Measurements from ENCODE around the gene CACNA1C.

CACNA1C gene

DNA sequence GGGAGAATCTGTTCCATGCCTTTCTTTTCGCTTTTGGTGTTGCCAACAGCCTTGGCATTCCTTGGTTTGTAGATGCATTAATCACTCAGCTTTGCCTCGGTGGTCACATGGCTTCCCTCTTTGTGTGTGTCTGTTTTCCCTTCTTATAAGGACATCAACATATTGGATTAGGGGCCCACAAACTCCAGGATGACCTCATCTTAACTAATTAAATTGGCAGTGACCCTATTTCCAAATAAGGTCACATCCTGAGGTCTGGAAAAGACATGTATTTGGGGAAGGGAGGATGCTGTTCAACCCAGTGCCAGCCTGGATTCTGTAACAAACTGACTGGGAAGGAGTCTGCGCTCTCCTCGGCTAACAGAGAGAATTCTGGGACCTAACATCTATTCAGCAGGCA, 376.2 kb downstream of the CACNA1C start:
- no peaks in the 10 kb centered on the region for H3K9me3 Mint-ChIP-seq (ENCODE audit: low read depth)
- H3K27me3 Mint-ChIP-seq, result peaks cover under 1% of the 10 kb centered on the region
- no peaks in the 10 kb centered on the region for H3K36me3 Mint-ChIP-seq
- no peaks in the 10 kb centered on the region for H3K4me1 Mint-ChIP-seq (ENCODE audit: low read depth)
- H3K4me3 Mint-ChIP-seq, result no peak overlapping the region
- H3K27ac Mint-ChIP-seq, result no peak overlapping the region

DNA sequence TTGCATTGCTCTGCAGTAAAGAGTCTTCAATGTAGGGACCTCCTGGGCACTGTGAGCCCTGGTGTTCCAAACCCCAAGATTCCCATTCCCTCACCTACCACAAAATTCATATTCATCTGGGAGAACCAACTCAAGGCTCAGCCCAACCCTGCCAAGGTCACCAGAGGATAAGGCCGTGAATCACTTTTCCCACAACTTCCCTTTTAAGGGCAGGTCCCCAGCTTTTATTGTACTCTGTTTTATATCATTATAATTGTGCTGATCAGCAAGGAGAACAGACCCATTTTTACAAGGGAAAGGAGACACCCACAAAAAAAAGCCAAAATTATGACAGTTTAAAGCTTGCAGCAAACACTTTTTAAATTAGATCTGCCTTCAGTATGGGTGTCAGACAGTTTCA, 379.0 kb downstream of the CACNA1C start:
- Mint-ChIP-seq H3K36me3 (no peaks in the 10 kb centered on the region), H3K4me3 (no peak overlapping the region), H3K27me3 (peaks cover 2% of the 10 kb centered on the region), H3K9me3 (ENCODE audit: low read depth) (no peaks in the 10 kb centered on the region), H3K27ac (no peak overlapping the region), H3K4me1 (ENCODE audit: low read depth) (no peaks in the 10 kb centered on the region)

DNA sequence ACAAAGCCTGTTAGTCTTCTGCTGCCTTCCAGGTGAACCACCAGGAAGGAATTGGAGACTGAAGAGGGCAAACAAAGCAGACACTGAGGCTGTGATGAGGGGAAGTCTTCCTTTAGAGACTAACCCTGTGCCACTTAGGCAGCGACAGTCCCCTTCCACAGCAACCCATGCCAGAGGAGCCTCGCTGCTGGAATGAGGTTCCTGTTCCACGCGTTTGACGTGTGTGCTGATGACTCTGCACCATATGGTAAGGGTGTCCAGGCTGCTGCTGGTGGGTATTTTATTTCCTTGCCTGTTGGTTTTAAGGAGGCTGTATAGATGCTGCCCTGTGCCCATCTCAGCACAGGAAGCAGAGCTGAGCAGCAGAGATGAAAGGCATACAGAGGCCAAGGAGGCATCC, 380.1 kb downstream of the CACNA1C start:
- Mint-ChIP-seq H3K27me3 (peaks cover 2% of the 10 kb centered on the region), H3K9me3 (ENCODE audit: low read depth) (peaks cover 4% of the 10 kb centered on the region), H3K36me3 (no peaks in the 10 kb centered on the region), H3K4me3 (no peak overlapping the region), H3K4me1 (ENCODE audit: low read depth) (no peaks in the 10 kb centered on the region), H3K27ac (no peak overlapping the region)

DNA sequence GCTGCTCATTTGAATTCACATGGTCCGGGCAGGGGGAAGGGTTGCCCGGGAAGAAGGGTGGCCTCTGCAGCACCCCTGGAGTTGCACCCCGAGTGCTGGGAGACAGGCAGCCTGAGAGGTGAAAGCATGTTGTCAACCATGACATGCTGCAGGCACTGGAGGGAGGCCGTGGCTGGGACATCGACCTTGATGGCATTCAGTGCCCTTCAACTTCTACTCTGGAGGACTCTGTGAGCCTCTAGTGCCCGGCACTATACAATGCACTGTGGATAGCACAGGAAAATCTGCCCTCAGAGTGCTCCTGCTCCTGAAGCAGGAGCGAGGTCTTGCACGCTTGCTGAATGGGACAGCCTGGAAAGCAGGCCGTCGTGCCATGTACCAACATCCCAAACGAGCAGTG, 382.7 kb downstream of the CACNA1C start:
- H3K27ac Mint-ChIP-seq, result no peak overlapping the region
- H3K27me3 Mint-ChIP-seq, result peaks cover 8% of the 10 kb centered on the region
- peaks cover 4% of the 10 kb centered on the region for H3K9me3 Mint-ChIP-seq (ENCODE audit: low read depth)
- H3K4me3 Mint-ChIP-seq, result no peak overlapping the region
- no peaks in the 10 kb centered on the region for H3K36me3 Mint-ChIP-seq
- H3K4me1 Mint-ChIP-seq (ENCODE audit: low read depth), result no peaks in the 10 kb centered on the region

DNA sequence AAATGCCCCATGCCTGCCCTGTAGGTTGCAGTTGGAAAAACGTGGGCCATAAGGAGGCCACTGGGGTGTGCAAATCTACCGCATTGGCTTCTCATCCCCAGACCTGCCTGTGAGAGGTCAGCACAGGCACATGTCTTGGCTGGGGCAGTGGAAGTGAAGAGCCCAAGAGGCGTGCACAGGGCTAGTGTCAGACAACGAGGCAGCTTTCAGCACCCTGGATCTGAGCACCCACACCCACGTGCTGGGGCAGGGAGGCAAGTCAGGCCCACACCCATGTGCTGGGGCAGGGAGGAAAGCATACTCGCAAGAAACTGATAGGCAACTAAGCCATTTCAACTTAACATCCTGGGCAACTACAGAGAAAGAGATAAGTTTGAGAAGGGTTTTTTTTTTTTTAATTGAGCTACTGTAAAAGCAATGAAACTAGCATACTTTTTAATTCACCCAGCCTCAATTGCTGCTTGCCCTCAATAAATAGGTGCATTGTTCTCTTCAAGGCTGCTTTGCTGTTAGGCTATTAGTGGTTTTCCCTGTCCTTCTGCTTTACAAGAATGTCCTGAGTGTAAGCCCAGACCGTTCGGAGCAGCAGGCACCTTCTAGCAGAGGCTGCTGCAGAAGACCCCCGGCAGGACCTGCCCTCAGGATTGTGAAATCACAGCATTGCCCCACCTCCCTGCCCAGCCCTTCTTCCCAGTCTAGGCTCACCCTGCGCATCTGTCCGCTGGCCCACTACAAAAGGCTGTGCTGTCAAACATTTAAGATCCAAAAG, 386.7 kb downstream of the CACNA1C start:
- Mint-ChIP-seq H3K4me1 (ENCODE audit: low read depth) (no peaks in the 10 kb centered on the region), H3K9me3 (ENCODE audit: low read depth) (peaks cover 4% of the 10 kb centered on the region), H3K27ac (no peak overlapping the region), H3K36me3 (no peaks in the 10 kb centered on the region), H3K4me3 (no peak overlapping the region), H3K27me3 (peaks cover 9% of the 10 kb centered on the region)

DNA sequence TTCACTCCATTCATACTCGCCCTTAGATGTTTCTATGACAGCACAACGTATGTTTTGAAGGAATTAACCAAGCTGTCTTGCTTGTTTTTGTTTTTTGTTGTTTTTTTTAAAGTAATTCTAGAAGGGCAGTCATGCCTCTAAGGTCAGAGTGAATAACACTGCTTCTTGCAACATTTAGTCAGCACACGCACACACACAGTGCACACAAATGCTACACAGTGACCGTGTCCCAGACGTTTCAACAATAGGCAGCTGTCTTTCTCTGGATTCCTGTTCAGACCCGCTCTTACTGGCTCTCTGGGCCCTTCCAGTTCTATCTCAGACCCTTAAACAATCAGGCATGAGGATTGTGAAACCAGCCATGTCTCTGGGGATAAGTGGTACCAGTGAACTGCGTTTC, 391.0 kb downstream of the CACNA1C start:
- no peaks in the 10 kb centered on the region for H3K9me3 Mint-ChIP-seq (ENCODE audit: low read depth)
- no peaks in the 10 kb centered on the region for H3K36me3 Mint-ChIP-seq

DNA sequence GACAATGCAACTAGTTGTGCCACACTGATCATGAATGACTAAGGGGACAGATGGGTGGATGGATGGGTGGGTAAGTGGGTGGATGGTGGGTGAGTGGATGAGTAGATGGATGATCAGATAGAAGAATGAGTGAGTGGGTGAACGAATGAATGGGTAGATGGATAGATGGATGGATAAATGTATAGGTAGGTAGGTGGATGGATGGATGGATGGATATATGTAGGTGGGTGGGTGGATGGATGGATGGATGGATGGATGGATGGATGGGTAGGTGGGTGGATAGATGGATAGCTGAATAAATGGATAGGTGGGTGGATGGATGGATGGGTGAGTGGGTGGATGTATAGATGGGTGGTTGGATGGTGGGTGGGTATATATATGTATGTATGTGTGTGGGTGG, 393.2 kb downstream of the CACNA1C start:
- no peaks in the 10 kb centered on the region for H3K4me1 Mint-ChIP-seq (ENCODE audit: low read depth)
- no peaks in the 10 kb centered on the region for H3K9me3 Mint-ChIP-seq (ENCODE audit: low read depth)
- H3K36me3 Mint-ChIP-seq, result no peaks in the 10 kb centered on the region

More for the DNA sequence above, 391.0 kb downstream of the CACNA1C start:
- no peaks in the 10 kb centered on the region for H3K4me1 Mint-ChIP-seq (ENCODE audit: low read depth)
- peaks cover 8% of the 10 kb centered on the region for H3K27me3 Mint-ChIP-seq
- no peak overlapping the region for H3K4me3 Mint-ChIP-seq
- H3K27ac Mint-ChIP-seq, result no peak overlapping the region

DNA sequence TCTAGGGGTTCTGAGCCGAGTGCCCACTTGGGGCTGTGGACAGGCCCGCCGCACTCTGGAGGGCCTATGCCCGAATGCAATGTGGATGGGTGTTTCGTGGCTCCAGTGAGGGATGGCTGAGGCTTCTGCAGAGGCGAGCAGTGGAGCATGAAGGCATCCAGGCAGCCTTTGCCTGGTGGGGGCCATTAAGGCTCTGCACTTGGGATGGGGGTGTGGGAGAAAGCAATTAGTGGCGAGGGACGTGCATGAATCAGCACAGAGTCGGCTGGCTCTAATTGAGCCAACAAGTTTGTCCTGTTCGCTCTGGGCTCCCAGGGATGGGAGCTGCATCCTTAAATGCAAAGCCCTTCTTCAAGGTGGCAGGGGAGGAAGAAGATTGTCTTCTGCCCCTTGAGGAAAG, 395.1 kb downstream of the CACNA1C start:
- Mint-ChIP-seq H3K36me3 (no peaks in the 10 kb centered on the region), H3K9me3 (ENCODE audit: low read depth) (no peaks in the 10 kb centered on the region), H3K4me1 (ENCODE audit: low read depth) (no peaks in the 10 kb centered on the region), H3K27me3 (no peaks in the 10 kb centered on the region), H3K27ac (no peak overlapping the region), H3K4me3 (no peak overlapping the region)

More for the DNA sequence above, 393.2 kb downstream of the CACNA1C start:
- Mint-ChIP-seq H3K27me3 (peaks cover 1% of the 10 kb centered on the region), H3K4me3 (no peak overlapping the region), H3K27ac (no peak overlapping the region)

DNA sequence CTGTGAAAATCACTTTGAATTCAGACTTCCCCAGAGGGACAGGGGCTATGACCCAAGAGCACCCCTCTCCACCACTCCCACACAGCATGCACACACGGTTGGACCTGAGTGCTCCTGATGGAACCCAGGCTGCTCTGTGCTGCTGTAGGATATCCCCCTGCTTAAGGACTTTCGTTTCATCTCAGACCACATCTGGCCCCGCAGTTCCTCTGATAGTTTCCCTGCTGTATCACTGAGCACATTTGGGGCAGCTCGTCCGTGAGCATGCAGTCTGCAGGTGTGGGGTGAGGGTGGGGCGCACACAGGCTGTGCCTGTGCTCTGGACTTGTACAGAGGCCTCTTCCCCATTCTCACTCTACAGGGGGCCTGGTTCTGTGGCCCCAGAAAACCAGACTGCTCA, 396.8 kb downstream of the CACNA1C start:
- Mint-ChIP-seq H3K4me1 (ENCODE audit: low read depth) (no peaks in the 10 kb centered on the region), H3K36me3 (no peaks in the 10 kb centered on the region), H3K27ac (no peak overlapping the region), H3K9me3 (ENCODE audit: low read depth) (no peaks in the 10 kb centered on the region), H3K27me3 (no peaks in the 10 kb centered on the region), H3K4me3 (no peak overlapping the region)

DNA sequence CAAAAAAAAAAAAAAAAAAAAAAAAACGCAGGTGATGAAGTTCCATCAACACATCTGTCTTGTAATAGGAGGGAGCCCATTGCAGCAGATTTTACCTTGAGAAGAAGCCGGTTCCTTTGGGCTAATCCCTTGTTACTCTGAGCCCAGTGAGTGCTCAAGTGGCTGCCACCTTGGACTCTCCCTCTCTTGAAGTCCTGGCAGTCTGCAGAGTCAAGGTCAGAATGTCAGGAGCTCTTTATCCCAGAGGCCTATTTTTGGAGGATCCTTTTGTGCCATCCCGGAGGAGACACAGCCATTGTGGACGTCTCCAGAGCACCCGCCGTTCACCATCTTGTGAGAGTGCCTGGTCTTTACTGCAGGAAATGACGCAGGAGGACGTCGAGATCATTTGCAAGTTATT, 397.8 kb downstream of the CACNA1C start:
- H3K4me1 Mint-ChIP-seq (ENCODE audit: low read depth), result no peaks in the 10 kb centered on the region
- no peaks in the 10 kb centered on the region for H3K9me3 Mint-ChIP-seq (ENCODE audit: low read depth)
- H3K36me3 Mint-ChIP-seq, result no peaks in the 10 kb centered on the region
- no peak overlapping the region for H3K4me3 Mint-ChIP-seq
- H3K27ac Mint-ChIP-seq, result no peak overlapping the region
- no peaks in the 10 kb centered on the region for H3K27me3 Mint-ChIP-seq

DNA sequence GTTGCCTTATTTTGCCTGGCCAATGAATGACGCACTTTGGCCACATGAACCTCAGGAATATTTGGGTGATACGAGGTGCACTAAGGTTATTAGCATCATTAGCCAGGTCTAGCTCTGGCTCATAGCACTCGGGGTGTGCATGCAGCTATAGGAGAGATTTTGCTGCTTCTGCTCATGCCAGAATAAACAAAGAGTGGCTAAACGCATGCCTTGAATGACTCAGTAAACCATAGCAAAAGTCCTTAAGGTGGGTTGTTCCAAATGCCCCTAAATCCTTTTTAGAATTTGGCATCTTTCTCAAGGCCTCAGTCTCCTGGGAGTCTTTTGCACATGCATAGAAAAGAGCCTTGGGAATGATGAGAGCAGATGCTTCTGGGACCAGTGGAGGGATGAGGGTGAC, 398.2 kb downstream of the CACNA1C start:
- Mint-ChIP-seq H3K36me3 (no peaks in the 10 kb centered on the region), H3K9me3 (ENCODE audit: low read depth) (no peaks in the 10 kb centered on the region), H3K27me3 (no peaks in the 10 kb centered on the region), H3K4me1 (ENCODE audit: low read depth) (no peaks in the 10 kb centered on the region), H3K27ac (no peak overlapping the region), H3K4me3 (no peak overlapping the region)

DNA sequence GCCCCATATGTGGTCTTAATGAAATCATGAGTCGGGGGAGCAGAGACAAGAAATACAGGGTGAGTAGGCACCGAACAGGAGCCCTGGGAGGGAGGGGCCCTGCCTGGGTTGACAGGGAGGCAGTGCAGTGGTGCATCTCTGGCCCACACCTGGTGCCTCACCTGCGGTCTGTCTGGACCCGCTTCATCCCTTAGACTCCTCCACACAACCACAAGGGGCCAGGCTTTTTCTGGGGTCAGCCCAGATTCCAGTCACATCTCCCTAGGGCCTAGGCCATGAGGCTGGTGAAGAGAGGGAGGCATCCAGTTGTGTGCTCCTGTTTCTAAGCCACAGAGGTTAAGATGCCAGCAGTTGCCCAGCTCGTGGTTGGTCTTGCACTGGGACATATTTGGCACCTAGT, 398.7 kb downstream of the CACNA1C start:
- Mint-ChIP-seq H3K4me1 (ENCODE audit: low read depth) (no peaks in the 10 kb centered on the region), H3K27ac (no peak overlapping the region), H3K4me3 (no peak overlapping the region), H3K9me3 (ENCODE audit: low read depth) (no peaks in the 10 kb centered on the region), H3K36me3 (no peaks in the 10 kb centered on the region), H3K27me3 (no peaks in the 10 kb centered on the region)

DNA sequence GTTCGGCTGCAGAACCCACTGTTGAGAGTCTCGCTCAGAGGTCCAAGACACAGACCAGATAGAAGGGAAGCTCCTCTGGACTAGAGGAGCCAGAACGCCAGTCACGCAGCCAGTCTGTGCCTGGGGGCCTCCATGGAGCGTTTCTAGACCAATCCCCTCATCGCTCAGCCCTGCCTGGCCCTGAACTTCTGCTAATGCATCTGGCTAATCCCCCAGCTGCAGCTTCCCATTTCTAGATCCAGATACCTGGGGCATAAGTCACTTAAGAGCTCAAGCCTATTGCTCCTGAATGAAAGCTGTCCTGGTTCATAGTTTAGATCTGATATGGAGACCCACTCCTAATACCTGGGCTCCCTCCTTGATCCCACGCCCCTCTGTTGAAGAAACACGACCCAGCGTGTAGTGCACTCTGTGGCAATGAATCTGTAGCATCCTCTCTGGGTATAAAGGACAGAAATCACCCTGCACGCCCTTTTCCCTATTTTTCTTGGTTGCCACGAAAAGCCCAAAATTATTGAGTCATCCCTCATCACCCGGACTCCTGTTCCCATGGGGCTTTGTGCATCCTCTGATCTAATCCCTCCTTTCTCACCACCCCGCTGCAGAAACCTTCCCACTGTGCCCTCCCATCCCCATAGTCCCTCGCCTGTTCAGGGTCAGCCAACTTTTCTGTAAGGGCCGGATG, 400.4 kb downstream of the CACNA1C start:
- H3K4me3 Mint-ChIP-seq, result no peak overlapping the region

DNA sequence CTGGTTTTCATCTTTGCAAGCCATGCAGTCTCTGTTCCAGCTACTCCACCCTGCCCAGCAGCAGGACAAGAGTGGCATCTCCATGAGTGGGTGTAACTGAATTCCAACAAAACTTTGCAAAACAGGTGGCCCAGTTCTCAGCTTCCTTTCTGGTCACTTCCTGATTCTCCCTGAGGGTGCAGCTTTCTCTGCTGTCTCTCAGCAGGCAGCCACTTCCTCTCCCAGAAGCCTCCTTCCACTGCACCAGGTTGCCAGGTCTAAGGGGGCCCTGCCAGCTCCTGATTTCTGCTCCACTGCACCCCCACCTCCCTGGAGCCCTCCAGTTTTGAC, 400.9 kb downstream of the CACNA1C start:
- Mint-ChIP-seq H3K9me3 (ENCODE audit: low read depth) (no peaks in the 10 kb centered on the region), H3K36me3 (no peaks in the 10 kb centered on the region), H3K4me1 (ENCODE audit: low read depth) (no peaks in the 10 kb centered on the region), H3K27me3 (no peaks in the 10 kb centered on the region), H3K4me3 (no peak overlapping the region), H3K27ac (no peak overlapping the region)

More for the DNA sequence above, 400.4 kb downstream of the CACNA1C start:
- Mint-ChIP-seq H3K27ac (no peak overlapping the region), H3K36me3 (no peaks in the 10 kb centered on the region), H3K27me3 (no peaks in the 10 kb centered on the region), H3K4me1 (ENCODE audit: low read depth) (no peaks in the 10 kb centered on the region), H3K9me3 (ENCODE audit: low read depth) (no peaks in the 10 kb centered on the region)

DNA sequence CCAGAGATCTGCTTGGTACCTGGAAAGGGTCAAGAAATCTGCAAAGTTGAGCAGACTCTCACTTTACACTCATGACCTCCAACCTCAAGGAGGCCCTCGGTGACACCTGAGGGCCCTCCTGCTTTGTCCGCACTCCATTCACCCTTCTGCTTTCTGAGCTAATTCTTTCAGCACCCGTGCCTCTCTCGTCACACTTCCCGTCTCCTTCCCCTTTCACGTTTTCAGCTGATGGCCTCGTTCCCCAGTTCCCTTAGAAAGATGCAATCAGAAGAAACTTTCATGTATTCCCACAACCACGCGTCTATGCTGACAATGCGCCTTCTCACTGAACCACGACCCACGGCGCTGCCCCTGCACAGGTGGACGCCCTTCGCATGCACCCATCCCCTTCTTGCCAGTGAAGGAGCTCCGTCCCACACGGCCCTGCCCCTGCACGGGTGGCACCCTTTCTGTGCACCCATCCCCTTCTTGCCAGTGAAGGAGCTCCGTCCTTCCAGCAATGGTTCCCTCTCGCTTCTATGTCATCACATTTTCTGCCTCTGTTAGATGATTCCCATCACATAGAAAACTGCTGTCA, 401.9 kb downstream of the CACNA1C start:
- Mint-ChIP-seq H3K4me3 (no peak overlapping the region), H3K4me1 (ENCODE audit: low read depth) (no peaks in the 10 kb centered on the region), H3K27me3 (no peaks in the 10 kb centered on the region), H3K9me3 (ENCODE audit: low read depth) (no peaks in the 10 kb centered on the region), H3K36me3 (no peaks in the 10 kb centered on the region), H3K27ac (no peak overlapping the region)

All from activated naive CD8-positive, alpha-beta T cell (primary cell).